NCI-H187 treated with DMSO at 0.1 percent for 48 hours (cell line): ENCODE measurements around the gene SPATA6L.
A peak's percentile ranks its signal among the peaks of the same experiment; 100 is the strongest.

Experiments used
- DNase-seq: peaks from one replicate; lab custom pipeline; 2025; lab: John Stamatoyannopoulos, UW

The SPATA6L gene, protein sequence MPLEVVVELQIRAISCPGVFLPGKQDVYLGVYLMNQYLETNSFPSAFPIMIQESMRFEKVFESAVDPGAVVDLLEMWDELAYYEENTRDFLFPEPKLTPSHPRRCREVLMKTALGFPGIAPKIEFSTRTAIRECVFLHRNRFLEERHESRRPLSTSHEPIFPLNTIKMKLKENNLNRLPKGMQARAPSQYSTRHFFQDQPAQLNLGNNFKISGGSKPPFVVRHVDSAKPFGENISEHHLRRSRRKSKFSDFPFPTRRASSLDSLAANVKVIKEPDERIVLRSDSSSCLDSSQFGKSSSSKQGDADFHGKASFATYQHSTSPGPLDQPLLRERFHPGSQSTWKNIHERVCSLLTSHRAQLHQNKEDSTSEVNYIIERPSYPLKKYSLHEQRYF

DNA sequence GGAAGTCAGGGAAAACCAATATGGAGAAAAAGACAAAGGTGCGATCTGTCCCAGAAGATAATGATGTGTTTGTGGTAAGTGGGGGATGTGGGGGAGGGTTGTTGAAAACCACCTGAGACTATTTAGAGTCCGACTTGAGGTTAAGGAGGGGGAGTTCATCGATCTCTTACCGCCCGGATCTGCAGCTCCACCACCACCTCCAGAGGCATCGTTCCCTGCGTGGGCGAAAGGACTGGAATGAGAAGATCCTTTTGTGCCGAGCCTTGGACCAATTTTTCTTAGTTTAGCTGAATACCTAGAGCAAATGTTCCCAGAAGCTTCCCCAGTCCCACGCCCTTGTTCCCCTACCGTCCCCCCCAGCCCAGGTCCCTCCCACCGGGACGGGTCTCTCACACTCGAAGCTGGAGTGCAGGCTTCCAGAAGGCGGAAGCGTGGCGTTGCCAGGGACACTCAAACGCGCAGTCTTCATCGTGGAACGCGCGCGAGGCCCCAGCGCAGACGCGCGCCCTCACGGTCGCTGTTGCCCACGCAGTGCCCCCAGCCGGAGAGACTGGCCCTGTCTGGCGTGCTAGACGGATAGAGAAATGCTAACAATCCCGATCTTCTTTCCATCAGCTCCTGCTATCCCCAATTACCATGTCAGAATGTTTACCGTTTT lies at the start of gene SPATA6L:
Gene SPATA6L (minus strand): TSS at position 439 of the 658 bp plus-strand sequence. CDS start 230 bp downstream, at position 209.
- no peak for DNase-seq

DNA sequence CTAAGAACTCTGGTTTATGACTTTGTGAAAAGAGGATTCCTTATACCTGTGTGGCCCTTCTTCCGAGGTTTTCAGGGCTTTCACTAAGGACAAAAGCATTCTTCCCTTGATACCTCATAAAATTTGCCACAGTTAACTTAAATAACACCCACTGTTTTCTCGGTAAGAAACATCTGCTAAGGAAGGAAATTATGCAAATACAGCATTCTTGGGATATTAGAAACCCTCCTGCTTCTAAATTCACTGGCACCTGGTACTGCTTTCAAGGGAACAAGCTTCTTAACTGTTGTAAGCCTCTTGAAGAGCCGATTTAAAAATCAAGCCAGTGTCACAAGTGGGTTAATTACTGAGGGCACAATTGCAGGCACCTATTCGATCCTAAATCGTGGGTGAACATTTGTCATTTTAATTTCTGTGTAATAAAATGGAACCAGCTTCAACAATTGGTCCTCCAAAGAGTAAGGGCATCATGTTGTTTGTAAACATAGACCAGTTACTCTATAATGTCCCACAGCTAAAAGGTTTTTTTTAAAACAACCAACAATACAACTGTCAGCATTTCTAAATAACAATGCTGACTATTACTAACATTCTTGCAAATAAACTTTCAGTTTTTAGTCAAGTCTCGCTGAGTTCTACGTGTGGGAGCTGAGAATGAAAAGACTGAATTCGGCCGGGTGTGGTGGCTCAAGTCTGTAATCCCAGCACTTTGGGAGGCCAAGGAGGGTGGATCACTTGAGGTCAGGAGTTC lies 48.2 kb upstream of the SPATA6L start:
- DNase-seq, result no peak

- no peak for DNase-seq
Observed at GRCh38 chr9:4713849-4714248, 47.6 kb upstream of the SPATA6L start.

DNA sequence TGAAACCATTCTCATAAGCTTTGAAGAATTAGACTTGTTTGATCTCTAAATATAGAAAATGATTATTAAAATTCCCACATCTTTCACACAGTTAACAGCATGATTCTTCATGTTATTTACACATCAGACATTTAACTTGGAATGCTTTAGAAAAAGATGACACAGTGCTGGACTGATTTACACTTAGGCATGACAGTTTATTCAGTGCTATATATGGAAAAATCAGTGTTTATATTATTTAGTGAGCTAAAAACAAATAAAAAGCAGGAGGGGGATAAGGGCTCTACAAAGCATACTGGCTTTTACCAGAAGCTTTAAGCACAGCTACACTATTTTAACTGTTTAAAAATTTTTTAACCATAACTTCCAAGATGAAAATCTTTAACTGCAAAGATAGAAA lies 43.1 kb upstream of the SPATA6L start:
- DNase-seq, result no peak

GRCh38 chr9:4706971-4707622 lies 40.8 kb upstream of the SPATA6L start:
- DNase-seq, result no peak

DNA sequence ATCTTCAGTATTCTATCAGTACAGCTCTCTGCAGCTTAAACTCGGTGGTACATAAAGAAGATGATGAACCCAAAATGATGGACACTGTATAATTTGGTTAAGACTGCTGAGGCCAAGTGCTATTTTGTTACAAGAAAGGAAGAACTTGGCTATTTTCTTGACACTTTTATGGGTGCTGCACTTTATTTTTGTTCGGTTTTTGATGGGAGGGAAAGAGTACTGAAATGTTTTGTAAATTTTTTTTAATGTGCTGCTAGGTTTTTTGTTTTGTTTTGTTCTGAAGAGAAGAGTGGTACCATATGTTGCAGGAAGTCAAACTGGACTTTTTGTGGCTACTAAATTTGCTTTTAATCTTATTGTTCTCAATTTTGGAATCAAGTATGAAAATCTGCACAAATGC lies 39.7 kb upstream of the SPATA6L start:
- DNase-seq, result no peak

DNA sequence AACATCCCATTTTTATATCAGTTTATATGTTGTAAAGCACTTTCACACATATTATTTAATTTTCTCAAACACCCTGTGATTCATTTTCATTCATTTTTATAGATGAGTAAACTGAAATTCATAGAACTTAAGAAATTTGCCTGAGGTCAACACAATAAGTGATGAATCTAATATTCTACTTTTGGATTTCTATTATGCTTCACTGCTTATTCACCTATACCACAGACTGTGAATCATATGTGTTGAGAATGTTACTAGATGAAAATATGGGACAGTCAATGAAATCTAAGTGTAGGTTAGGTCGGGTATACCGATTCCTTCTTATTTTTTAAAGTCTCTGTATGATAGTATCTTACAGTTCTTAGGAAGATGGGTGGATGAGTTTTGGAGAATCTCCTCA lies 37.8 kb upstream of the SPATA6L start:
- DNase-seq, result no peak

DNA sequence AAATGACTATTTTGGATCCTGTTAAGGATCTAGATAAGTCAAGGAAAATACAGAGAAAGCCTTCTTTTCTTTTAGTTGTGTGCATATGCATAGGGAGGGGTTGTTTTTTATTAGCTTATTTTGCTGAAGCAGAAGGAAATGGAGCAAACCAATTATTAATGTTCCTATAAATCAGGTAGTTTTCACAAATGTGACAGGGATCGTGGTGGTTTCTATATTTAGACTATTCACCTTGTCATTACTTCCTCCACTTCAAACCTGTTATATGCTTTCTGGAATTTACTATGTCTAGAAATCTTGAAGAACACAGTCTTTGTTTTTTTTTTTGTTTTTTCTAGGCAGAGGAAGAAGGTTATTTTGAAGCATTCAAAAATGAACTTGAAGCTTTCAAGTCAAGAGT lies 35.2 kb upstream of the SPATA6L start:
- no peak for DNase-seq

GRCh38 chr9:4700932-4701331 lies 34.7 kb upstream of the SPATA6L start:
- DNase-seq, result no peak

GRCh38 chr9:4700091-4700490 lies 33.8 kb upstream of the SPATA6L start:
- no peak for DNase-seq

DNA sequence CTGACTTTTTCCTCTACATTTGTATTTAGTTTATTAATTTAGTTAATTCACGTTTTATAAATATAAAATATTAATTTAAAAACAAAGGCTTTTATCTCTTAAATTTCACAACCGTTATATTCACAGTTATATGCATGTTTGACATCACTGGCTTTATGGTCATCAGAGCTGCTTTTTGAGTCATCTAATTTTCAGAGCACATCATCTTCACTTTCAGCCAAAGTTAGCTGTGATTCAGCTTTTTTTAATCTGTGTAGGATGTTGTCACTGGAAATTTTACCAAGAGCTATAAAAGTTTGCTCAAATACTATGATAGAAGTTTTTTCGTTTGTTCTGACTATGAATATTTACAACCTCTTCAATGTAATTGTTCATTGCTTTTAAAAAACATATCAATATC lies 25.5 kb upstream of the SPATA6L start:
- no peak for DNase-seq

GRCh38 chr9:4690144-4690543 lies 23.9 kb upstream of the SPATA6L start:
- DNase-seq, result no peak

GRCh38 chr9:4689687-4690104 lies 23.4 kb upstream of the SPATA6L start:
- no peak for DNase-seq

DNA sequence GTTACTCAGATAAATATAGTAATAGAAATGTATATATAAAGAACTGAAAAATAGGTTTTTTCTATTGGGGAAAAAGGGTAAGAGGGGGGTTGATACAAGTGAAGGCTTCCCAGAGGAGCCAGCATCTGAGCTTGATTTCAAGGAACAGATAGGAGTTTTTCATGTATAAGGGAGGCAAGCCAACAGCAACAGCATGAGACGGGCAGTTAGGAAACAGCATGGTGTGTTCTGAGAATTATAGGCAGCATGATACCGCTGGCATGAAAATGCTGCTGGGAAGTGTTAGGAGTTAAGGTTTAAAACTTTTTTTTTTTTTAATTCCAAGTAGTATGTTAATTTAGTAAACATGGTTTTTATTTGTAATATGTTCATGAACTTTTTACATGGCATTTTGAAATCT lies 22.7 kb upstream of the SPATA6L start:
- no peak for DNase-seq

GRCh38 chr9:4686584-4686983 lies 20.3 kb upstream of the SPATA6L start:
- DNase-seq, result no peak

- DNase-seq, result no peak
Observed at GRCh38 chr9:4686112-4686511, 19.8 kb upstream of the SPATA6L start.

DNA sequence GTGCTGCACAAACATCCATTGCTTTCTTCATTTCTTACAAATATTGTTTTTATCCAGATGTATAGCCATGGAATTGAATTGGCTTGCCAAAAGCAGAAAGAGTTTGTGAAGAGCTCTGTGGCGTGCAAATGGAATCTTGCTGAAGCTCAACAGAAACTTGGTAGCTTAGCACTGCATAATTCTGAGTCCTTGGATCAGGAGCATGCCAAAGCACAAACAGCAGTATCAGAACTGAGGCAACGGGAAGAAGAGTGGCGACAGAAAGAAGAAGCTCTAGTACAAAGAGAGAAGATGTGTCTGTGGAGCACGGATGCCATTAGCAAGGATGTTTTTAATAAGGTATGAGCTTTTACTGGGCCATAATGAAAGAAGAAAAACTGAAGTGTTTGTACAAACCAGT lies 18.5 kb upstream of the SPATA6L start:
- no peak for DNase-seq

GRCh38 chr9:4680750-4681149 lies 14.5 kb upstream of the SPATA6L start:
- DNase-seq, result no peak

GRCh38 chr9:4680173-4680525 lies 13.9 kb upstream of the SPATA6L start:
- DNase-seq, result no peak

- DNase-seq, result peak; percentile 75
Observed at GRCh38 chr9:4679268-4680172, 13.2 kb upstream of the SPATA6L start, which contains the start of gene CDC37L1. CDC37L1 (plus strand) TSS chr9:4679569; CDS start chr9:4679768, 199 bp downstream.

- DNase-seq, result no peak
Observed at GRCh38 chr9:4678679-4679267, 12.5 kb upstream of the SPATA6L start.
